Measurements from ENCODE around the gene MSRB3. TPM values are rescaled to one million over a fixed set of nuclear protein-coding genes. Genes with fewer than 3 reads are reported as not detected.
"Not testable (repeated sequence)": the region's sequence is repeated elsewhere in the genome, so short reads cannot be mapped to it uniquely, and the experiment has no call there.

The MSRB3 gene
- total RNA-seq, 2 donors from 2014 or later = not detected

DNA sequence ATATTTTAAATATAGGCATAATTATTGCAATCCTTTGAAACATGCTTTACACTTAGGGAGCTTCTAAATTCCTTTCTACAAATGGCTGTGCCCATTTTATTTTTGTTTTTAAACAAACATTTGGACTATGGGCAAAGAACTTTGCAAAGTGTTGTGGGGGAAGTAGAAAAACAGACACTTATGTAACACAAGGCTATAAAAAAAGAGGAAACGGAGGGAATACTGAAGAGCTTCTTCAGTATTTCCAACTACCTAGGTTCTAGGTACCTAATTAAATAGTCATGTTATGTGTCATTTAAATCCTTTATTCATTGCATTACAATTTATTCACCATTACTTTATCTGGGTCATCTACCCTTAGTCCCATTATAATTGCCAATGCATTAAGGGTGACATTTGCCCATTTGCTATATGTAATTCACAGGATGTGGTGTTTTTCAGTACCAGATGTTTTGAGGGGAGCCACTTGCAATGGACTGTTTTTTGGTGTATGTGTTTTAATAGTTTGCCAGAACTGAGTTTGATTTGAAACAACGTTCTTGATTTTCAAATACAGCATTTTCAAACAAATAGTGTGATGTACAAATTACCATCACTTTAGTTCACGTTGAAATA, 1.5 kb upstream of the MSRB3 start:
- no peak overlapping the region for H3K27ac Mint-ChIP-seq
- no peaks in the 10 kb centered on the region for H3K9me3 Mint-ChIP-seq
- peaks cover 50% of the 10 kb centered on the region for H3K27me3 Mint-ChIP-seq

DNA sequence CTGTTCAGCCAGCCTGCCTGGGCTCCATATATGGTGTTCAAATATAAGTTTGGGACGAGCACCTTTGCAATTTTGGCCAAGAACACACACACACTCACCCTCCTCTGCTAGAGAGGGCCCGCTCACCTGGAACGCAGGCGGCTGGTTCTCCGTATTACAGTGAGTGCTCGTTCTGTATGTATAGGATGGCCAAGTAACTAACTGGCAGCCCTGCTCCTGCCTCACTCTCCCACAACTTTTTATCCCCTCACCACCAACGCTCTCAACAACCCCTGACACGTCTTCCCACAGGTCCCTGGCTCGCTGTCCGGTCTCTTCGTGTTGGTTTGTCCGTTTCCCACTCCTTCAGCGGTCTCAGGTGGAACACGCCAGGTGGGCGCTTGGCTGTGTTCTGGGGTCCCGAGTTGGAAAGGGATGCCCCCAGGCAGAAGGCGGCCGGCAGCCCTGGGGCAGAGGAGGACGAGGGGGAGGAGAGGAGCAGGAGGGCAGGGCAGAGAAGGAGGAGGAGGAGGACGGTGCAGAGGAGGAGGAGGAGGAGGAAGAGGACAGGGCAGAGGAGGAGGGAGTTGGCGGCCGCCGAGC, 398 bp upstream of the MSRB3 start:
- Mint-ChIP-seq H3K9me3 (no peaks in the 10 kb centered on the region), H3K4me1 (no peaks in the 10 kb centered on the region), H3K27me3 (peaks cover 53% of the 10 kb centered on the region), H3K4me3 (peak overlapping the region; percentile 42), H3K27ac (no peak overlapping the region), H3K36me3 (ENCODE audit: low read depth) (no peaks in the 10 kb centered on the region)
- no peak for ATAC-seq (replicated peaks)

More for the DNA sequence above, 1.5 kb upstream of the MSRB3 start:
- no peak for ATAC-seq (replicated peaks)
- no peaks in the 10 kb centered on the region for H3K36me3 Mint-ChIP-seq (ENCODE audit: low read depth)
- no peak overlapping the region for H3K4me3 Mint-ChIP-seq
- no peaks in the 10 kb centered on the region for H3K4me1 Mint-ChIP-seq

DNA sequence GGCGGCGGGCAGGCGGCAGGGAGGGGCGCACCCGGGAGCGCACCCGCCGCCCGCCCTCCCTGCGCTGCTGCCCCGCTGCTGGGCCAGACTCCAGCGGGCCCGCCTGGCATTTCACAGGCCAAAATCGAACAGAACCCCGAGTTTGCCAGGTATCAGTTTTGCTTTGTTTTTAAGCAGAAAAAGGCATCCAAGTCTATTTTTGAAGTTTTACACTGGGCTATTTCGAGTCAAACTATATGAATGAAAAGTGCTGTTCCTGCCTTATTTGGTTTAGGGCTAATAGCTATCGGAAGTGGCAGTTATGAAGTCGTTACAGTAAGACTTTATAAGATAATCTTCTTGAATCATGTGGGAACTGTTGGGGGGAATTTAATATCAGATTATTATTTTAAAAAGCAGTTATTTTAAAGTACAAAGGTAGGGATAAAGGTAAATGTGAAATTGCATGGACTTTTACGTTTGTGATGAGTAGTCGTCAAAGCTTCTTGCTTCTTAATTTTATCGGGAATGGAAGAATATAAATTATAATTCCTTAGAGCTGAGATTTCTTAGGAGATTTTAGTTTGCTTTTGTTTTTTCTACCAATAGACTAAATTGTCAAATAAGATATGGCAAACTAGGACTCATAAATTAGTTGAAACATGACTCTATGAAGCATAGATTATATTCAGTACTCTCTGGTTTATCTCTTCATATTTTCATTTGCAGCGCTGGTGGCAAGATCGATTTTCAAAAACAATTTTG, 1.1 kb downstream of the MSRB3 start:
- no peak for ATAC-seq (replicated peaks)
- Mint-ChIP-seq H3K36me3 (ENCODE audit: low read depth) (no peaks in the 10 kb centered on the region), H3K27me3 (peaks cover 48% of the 10 kb centered on the region), H3K4me1 (no peaks in the 10 kb centered on the region), H3K27ac (no peak overlapping the region), H3K9me3 (no peaks in the 10 kb centered on the region), H3K4me3 (peak overlapping the region; percentile 46)

DNA sequence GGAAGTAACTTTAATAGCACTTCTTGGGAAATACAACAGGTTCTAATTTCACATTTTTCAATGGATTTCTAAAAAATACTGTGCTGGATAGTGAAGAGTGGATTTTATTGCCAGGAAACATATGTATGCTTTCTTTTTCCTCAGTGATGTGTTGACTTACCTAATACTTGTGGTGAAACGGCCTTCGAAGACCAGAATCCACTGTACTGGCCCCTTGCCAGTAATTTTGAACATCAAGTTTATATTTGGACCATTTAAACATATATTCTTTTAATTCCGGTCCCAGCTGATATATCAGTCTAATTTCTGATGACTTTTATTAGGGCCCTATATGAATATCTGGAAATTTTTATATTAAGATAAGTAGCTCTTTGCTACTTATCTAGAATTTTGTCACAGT, 1.8 kb downstream of the MSRB3 start:
- peaks cover 41% of the 10 kb centered on the region for H3K27me3 Mint-ChIP-seq
- no peaks in the 10 kb centered on the region for H3K4me1 Mint-ChIP-seq
- H3K27ac Mint-ChIP-seq = no peak overlapping the region
- no peaks in the 10 kb centered on the region for H3K36me3 Mint-ChIP-seq (ENCODE audit: low read depth)
- H3K4me3 Mint-ChIP-seq = no peak overlapping the region
- no peak for ATAC-seq (replicated peaks)
- H3K9me3 Mint-ChIP-seq = no peaks in the 10 kb centered on the region

DNA sequence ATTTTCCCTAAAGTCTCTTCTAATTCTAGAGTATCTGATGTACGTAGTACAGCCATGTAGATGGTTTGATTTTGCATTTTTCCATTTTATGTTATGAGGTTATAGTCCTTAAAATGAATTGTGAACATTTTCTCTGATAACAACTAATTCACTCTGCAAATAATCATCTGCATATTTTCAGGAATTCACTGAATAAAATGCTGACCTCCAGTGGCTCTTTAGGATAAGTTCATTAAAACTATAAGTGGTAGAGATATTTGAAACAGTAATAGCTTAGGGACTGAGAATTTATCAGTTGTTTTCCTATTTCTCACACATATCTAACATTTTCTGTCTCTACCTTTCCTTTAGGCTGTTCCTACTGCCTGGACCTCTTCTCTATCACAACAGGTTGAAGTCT, 4.4 kb downstream of the MSRB3 start:
- Mint-ChIP-seq H3K4me1 (no peaks in the 10 kb centered on the region), H3K27me3 (peaks cover 34% of the 10 kb centered on the region), H3K36me3 (ENCODE audit: low read depth) (no peaks in the 10 kb centered on the region), H3K4me3 (no peak overlapping the region), H3K9me3 (no peaks in the 10 kb centered on the region), H3K27ac (no peak overlapping the region)
- no peak for ATAC-seq (replicated peaks)

DNA sequence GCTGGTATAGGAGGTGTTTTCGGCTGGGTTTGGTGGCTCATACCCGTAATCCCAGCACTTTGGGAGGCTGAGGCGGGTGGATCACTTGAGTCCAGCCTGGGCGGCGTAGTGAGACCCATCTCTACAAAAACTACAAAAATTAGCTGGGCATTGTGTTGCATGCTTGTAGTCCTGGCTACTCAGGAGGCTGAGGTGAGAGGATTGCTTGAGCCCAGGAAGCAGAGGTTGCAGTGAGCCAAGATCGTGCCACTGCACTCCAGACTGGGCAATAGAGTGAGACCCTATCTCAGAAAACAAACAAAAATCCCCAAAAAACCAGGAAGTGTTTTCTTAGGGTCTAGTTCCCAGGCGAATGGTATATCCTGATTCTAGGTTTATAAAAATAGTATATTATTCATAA, 7.0 kb downstream of the MSRB3 start:
- H3K4me3 Mint-ChIP-seq; H3K4me1 Mint-ChIP-seq; H3K36me3 Mint-ChIP-seq (ENCODE audit: low read depth); H3K9me3 Mint-ChIP-seq; ATAC-seq (replicated peaks); H3K27ac Mint-ChIP-seq: not testable (repeated sequence)
- H3K27me3 Mint-ChIP-seq = peaks cover 20% of the 10 kb centered on the region

DNA sequence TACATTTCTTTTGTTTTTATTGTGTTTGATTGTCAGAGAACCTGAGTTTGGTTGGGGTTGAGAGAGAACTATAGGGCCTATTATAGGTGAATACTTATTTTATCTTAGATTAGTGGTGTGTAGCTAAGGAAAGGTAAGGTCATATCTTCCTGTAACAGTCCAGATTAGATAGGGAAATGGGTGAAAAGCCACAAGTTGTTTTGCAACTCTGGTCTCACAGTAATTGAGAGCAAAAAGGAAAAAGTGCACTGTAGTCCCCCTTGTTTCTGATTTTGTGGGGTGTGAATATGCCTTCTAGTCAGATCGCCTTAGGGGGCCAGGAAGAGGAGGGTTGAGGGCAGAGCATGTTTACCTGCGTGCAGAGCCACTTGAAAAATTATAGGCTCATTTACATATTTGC, 8.9 kb downstream of the MSRB3 start:
- no peak for ATAC-seq (replicated peaks)
- H3K27me3 Mint-ChIP-seq = peaks cover 13% of the 10 kb centered on the region
- no peaks in the 10 kb centered on the region for H3K36me3 Mint-ChIP-seq (ENCODE audit: low read depth)
- no peak overlapping the region for H3K27ac Mint-ChIP-seq
- no peaks in the 10 kb centered on the region for H3K4me1 Mint-ChIP-seq
- H3K9me3 Mint-ChIP-seq = no peaks in the 10 kb centered on the region
- H3K4me3 Mint-ChIP-seq = no peak overlapping the region

DNA sequence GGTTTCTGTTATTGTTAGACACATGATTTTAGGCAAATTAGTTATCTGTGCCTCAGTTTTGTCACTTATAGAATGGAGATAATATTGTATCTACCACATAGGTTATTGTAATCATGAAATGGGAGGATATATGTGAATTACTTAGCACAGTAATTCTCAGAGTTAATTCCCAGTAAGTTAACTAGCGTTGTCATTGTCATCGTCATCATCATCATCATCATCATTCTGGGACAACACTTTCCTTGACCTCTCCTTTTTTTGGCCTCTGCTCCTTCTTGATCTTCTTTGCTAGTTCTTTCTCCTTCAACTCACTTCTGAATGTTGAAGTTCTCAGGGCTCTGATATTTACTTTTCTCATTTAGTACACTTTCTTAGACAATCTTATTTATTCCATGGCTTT, 13.8 kb downstream of the MSRB3 start:
- Mint-ChIP-seq H3K36me3 (ENCODE audit: low read depth) (no peaks in the 10 kb centered on the region), H3K27ac (no peak overlapping the region), H3K4me3 (no peak overlapping the region), H3K9me3 (peaks cover 6% of the 10 kb centered on the region), H3K27me3 (peaks cover 19% of the 10 kb centered on the region), H3K4me1 (no peaks in the 10 kb centered on the region)
- no peak for ATAC-seq (replicated peaks)

DNA sequence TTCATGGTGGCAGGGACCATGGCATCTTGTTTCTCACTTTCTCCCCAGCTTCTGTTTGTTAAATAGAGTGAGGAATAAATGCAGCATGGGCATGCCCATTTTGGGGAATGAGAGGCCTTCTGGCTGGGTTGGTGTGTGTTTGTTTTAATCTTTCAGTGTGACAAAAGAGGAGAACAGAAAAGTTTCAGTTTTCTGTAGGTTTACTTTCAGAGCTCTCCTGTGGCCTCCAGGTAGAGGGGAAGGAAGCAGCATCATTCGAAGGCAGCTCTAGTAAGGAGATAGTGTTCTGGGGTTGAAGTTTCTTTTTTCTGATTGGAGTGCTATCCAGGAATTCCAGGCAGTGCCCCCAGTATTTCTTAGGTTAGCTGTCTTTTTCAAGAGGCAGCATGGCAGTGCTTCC, 15.3 kb downstream of the MSRB3 start:
- no peak for ATAC-seq (replicated peaks)

DNA sequence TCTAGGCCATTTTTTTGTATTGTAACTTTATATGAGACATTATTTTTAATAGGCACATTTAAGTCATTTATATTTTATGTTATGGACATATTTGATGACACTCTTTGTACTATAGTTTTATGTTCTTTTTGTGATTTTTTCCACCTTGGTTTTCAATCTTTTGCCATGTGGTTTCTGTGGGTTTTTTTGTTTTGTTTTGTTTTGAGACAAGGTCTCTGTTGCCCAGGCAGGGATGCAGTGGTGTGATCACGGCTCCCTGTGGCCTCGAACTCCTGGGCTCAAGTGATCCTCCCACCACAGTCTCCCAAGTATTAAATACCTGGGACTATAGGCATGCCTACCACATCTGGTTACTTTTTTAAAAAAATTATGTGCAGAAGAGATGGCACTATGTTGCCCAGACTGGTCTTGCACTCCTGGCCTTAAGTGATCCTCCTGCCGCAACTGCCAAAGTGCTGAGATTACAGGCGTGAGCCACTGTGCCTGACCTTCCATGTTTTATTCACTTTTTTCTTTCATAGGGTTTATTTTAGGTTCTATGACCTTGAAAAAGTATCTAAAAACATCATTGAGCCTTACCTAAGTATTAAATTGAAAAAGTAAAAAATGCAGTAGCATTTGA, 16.3 kb downstream of the MSRB3 start:
- ATAC-seq (replicated peaks) = no peak
- Mint-ChIP-seq H3K4me3 (no peak overlapping the region), H3K9me3 (peaks cover 6% of the 10 kb centered on the region), H3K27me3 (peaks cover 19% of the 10 kb centered on the region), H3K27ac (no peak overlapping the region), H3K4me1 (no peaks in the 10 kb centered on the region), H3K36me3 (ENCODE audit: low read depth) (no peaks in the 10 kb centered on the region)

More for the DNA sequence above, 15.3 kb downstream of the MSRB3 start:
- H3K27me3 Mint-ChIP-seq = peaks cover 19% of the 10 kb centered on the region
- peaks cover 6% of the 10 kb centered on the region for H3K9me3 Mint-ChIP-seq
- no peak overlapping the region for H3K27ac Mint-ChIP-seq
- H3K4me3 Mint-ChIP-seq = no peak overlapping the region
- H3K4me1 Mint-ChIP-seq = no peaks in the 10 kb centered on the region
- no peaks in the 10 kb centered on the region for H3K36me3 Mint-ChIP-seq (ENCODE audit: low read depth)

DNA sequence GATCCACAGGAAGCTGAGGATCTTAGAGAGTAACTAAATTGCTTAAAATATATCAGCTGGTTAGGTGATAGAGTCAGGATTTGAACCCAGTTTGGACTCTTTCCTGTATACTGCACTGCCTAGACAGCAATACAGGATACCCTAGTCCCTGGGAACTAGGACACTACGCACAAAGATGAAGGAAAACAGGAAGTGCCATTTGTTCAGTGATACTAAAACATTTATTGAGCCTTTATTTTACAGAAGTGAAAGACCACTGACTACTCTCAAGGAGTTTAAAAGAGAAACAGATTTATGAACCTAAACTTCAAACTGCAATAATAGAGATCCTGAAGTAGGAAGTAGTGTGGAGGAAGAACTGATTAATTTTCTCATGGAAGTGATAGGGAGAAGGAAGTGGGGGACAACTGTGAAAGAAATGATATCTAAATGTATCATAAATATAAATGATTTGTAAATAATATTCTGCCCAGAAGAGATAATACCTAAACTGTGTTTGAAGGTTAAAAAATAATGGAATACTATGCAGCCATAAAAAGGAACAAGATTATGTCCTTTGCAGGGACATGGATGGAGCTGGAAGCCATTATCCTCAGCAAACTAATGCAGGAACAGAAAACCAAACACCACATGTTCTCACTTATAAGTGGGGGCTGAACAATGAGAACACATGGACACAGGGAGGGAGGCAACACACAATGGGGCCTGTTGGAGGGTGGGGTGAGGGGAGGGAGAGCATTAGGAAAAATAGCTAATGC, 18.2 kb downstream of the MSRB3 start:
- no peaks in the 10 kb centered on the region for H3K36me3 Mint-ChIP-seq (ENCODE audit: low read depth)
- H3K27me3 Mint-ChIP-seq = peaks cover 17% of the 10 kb centered on the region
- no peak overlapping the region for H3K4me3 Mint-ChIP-seq
- H3K4me1 Mint-ChIP-seq = no peaks in the 10 kb centered on the region
- peaks cover 6% of the 10 kb centered on the region for H3K9me3 Mint-ChIP-seq
- ATAC-seq (replicated peaks) = no peak
- no peak overlapping the region for H3K27ac Mint-ChIP-seq

DNA sequence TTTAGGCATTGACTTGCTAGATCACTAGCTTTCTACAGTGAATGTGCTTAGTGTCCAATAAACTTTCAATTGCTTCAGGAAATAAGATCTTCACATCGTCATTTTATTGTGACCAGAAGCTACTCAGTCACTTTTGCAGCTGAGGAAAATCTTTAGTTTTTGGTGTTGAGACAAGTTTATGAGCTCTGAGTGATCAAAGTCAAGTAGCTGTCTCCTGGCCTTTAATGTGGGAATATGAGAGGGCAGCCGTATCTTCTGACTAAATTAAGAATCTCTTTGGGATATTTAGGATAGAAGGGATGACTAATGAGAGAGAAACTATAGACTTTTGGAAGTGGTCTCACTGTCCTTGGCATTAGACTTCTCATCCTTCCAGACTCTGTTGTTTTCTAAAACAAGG, 21.6 kb downstream of the MSRB3 start:
- ATAC-seq (replicated peaks) = no peak
- Mint-ChIP-seq H3K27me3 (peaks cover 30% of the 10 kb centered on the region), H3K4me1 (no peaks in the 10 kb centered on the region), H3K9me3 (peaks cover 6% of the 10 kb centered on the region), H3K36me3 (ENCODE audit: low read depth) (no peaks in the 10 kb centered on the region), H3K27ac (no peak overlapping the region), H3K4me3 (no peak overlapping the region)

DNA sequence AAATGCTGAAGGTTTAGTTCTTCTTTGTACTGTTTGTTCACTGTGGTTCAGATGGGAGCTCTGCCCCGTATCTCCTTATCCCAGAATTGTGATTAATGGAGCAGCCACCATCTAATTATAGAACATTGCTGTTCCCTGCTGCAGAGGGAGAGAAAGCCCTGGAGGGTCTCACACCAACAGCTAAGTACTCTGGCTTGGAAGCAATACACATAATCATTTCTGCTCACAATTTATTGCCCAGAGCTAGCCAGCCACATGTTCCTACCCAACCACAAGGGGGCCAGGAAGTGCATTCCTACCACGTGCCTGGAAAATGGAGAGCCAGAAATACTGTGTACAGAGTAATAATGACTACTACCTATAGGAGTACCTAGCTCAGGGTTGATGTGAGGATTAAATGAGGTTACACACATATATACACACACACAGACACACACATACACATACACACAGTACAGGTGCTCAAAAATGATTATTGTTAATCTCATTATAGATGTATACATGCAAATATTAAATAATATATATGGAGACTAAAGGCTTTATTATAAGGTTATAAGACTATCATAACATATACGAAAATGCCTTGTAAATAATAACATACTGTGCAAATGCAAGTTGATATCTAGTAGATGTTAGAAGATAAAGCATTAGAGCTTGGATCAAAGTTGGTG, 22.3 kb downstream of the MSRB3 start:
- H3K9me3 Mint-ChIP-seq = peaks cover 6% of the 10 kb centered on the region
- H3K27me3 Mint-ChIP-seq = peaks cover 30% of the 10 kb centered on the region
- no peak for ATAC-seq (replicated peaks)
- H3K4me1 Mint-ChIP-seq = no peaks in the 10 kb centered on the region
- H3K4me3 Mint-ChIP-seq = no peak overlapping the region
- no peak overlapping the region for H3K27ac Mint-ChIP-seq
- no peaks in the 10 kb centered on the region for H3K36me3 Mint-ChIP-seq (ENCODE audit: low read depth)

DNA sequence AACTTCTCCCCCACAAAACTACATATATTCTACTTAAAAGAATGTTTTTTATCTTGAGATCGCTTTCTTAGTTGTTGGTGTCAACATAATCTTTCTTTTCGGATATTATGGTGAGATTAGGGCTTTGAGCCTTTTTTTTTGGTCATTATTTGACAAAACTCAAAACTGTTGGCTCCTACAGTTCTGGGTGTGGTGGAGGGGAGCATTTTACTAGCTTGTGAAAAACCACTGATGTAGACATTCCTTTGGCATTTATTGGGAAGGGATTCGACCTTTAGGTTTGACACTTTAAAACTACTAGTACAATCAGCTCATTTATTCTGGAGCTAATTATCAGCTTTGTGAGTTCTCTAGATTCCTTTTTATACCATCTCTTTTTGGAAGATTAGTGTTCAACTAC, 24.4 kb downstream of the MSRB3 start:
- no peak overlapping the region for H3K4me3 Mint-ChIP-seq
- H3K27me3 Mint-ChIP-seq = peaks cover 18% of the 10 kb centered on the region
- H3K36me3 Mint-ChIP-seq (ENCODE audit: low read depth) = no peaks in the 10 kb centered on the region
- no peak for ATAC-seq (replicated peaks)
- H3K4me1 Mint-ChIP-seq = no peaks in the 10 kb centered on the region
- H3K9me3 Mint-ChIP-seq = no peaks in the 10 kb centered on the region
- no peak overlapping the region for H3K27ac Mint-ChIP-seq
